Endothelial cell of umbilical vein (primary cell): Measurements from ENCODE around the gene ST8SIA6. TPM values are rescaled to one million over a fixed set of nuclear protein-coding genes. Genes with fewer than 3 reads are reported as not detected.

Experiments
- BruUV-seq: library from RNA; stranded (reverse); fragments of 400-500 nt; replicated peaks from 2 replicates; lab custom pipeline; 2021; lab: Mats Ljungman, UMichigan
- CTCF ChIA-PET: fragments of 300-600, 350-600 bp; sonication (Branson Sonifier 250); formaldehyde crosslinking; loops from one replicate; lab custom pipeline; 2021; ENCODE audit warnings: antibody characterized with exemption, inconsistent platforms; lab: Charles Lee
- POLR2A ChIA-PET: fragments of 300-600, 350-600 bp; sonication (Branson Sonifier 250); formaldehyde crosslinking; loops from one replicate; lab custom pipeline; 2021; ENCODE audit warnings: antibody characterized with exemption, inconsistent platforms; lab: Charles Lee
- DNase-seq: peaks from one replicate; pipeline ENCODE4 v3.0.0-alpha.2; 2011; ENCODE audit warnings: low read depth, low spot score
- FAIRE-seq: peaks from 2 replicates; lab custom pipeline; 2011; peaks lifted over from hg19 to GRCh38; lab: Jason Lieb, UNC
- H2AFZ ChIP-seq: 2 replicates; pipeline ENCODE4 v1.6.0; 2012; ENCODE audit warnings: low read depth, low read length, control low read depth, inconsistent platforms
- H3K27ac ChIP-seq: 2 replicates; pipeline ENCODE4 v1.5.1; 2011; ENCODE audit warnings: low read depth, mild to moderate bottlenecking, control low read depth, low read length, moderate library complexity; ENCODE audit not compliant: insufficient read depth
- H3K27me3 ChIP-seq, 2 experiments: 2 replicates each; pipeline versions ENCODE4 v1.6.0 to v1.6.1; 2011; ENCODE audit warnings: low read length in 2 of 2, mixed read lengths in 1 of 2; ENCODE audit not compliant: control insufficient read depth in 2 of 2, insufficient read depth in 2 of 2
- H3K36me3 ChIP-seq, 2 experiments: 2 replicates in 1 of 2; 3 replicates in 1 of 2; pipeline ENCODE4 v1.5.1; 2011; ENCODE audit warnings: low read length in 2 of 2, mild to moderate bottlenecking in 1 of 2, moderate library complexity in 1 of 2; ENCODE audit not compliant: control insufficient read depth in 2 of 2, insufficient read depth in 2 of 2; ENCODE audit errors: extremely low read depth in 1 of 2
- H3K4me1 ChIP-seq: 3 replicates; pipeline ENCODE4 v1.5.1; 2011; ENCODE audit warnings: mild to moderate bottlenecking, low read length; ENCODE audit not compliant: control insufficient read depth, insufficient read depth; ENCODE audit errors: extremely low read depth
- H3K4me2 ChIP-seq: 2 replicates; pipeline ENCODE4 v1.6.1; 2011; ENCODE audit warnings: low read length, control low read depth, mixed read lengths; ENCODE audit not compliant: insufficient read depth
- H3K4me3 ChIP-seq, 3 experiments: fragments of 200-600 bp in 1 of 3; sonication (generic), shearing (Covaris generic) in 1 of 3; replicated peaks in 1 of 3; 2 replicates each; pipeline ENCODE4 v1.5.1; 2011 to 2016; ENCODE audit warnings: control low read depth in 3 of 3, low read length in 3 of 3, mild to moderate bottlenecking in 2 of 3, inconsistent platforms in 1 of 3, low read depth in 1 of 3, moderate library complexity in 1 of 3; ENCODE audit not compliant: insufficient read depth in 1 of 3
- H3K79me2 ChIP-seq: 2 replicates; pipeline ENCODE4 v1.6.0; 2012; ENCODE audit warnings: low read length, inconsistent platforms; ENCODE audit not compliant: control insufficient read depth, insufficient read depth
- H3K9ac ChIP-seq: replicated peaks from 2 replicates; pipeline ENCODE3; 2011; ENCODE audit warnings: low read length, control low read depth; ENCODE audit not compliant: insufficient read depth; ENCODE audit errors: extremely low read depth
- H3K9me1 ChIP-seq: replicated peaks from 3 replicates; pipeline ENCODE4 v1.6.0; 2011; ENCODE audit warnings: mild to moderate bottlenecking, low read length; ENCODE audit not compliant: control insufficient read depth, insufficient read depth; ENCODE audit errors: extremely low read depth
- H3K9me3 ChIP-seq: replicated peaks from 2 replicates; pipeline ENCODE4 v1.5.1; 2012; ENCODE audit warnings: low read length, inconsistent platforms; ENCODE audit not compliant: control insufficient read depth, insufficient read depth
- H4K20me1 ChIP-seq: replicated peaks from 2 replicates; pipeline ENCODE3; 2011; ENCODE audit warnings: mild to moderate bottlenecking, low read length; ENCODE audit not compliant: control insufficient read depth, insufficient read depth; ENCODE audit errors: extremely low read depth
- EZH2 ChIP-seq: IDR thresholded peaks from 2 replicates; pipeline ENCODE4 v1.6.1; 2012; ENCODE audit warnings: borderline replicate concordance, low read depth, mild to moderate bottlenecking, moderate library complexity, low read length, inconsistent platforms; ENCODE audit not compliant: severe bottlenecking
- FOS ChIP-seq: IDR thresholded peaks from 2 replicates; pipeline ENCODE4 v1.6.1; 2011; ENCODE audit warnings: mild to moderate bottlenecking, low read length, moderate library complexity, borderline replicate concordance; ENCODE audit not compliant: insufficient read depth
- GATA2 ChIP-seq: IDR thresholded peaks from 2 replicates; pipeline ENCODE4 v1.7.0; 2011; ENCODE audit warnings: low read depth, mild to moderate bottlenecking, moderate library complexity, mixed read lengths, low read length; ENCODE audit not compliant: insufficient read length, insufficient read depth
- JUN ChIP-seq: IDR thresholded peaks from 2 replicates; pipeline ENCODE4 v1.6.1; 2011; ENCODE audit warnings: borderline replicate concordance, low read depth; ENCODE audit not compliant: insufficient read length, insufficient read depth
- MYC ChIP-seq: IDR thresholded peaks from one replicate; pipeline ENCODE4 v1.6.1; 2011; ENCODE audit warnings: mild to moderate bottlenecking, low read depth, low read length
- POLR2A ChIP-seq: IDR thresholded peaks from 2 replicates; pipeline ENCODE4 v1.6.1; 2012; ENCODE audit warnings: low read depth, mild to moderate bottlenecking, control low read depth, low read length
- POLR2AphosphoS5 ChIP-seq: IDR thresholded peaks from 2 replicates; pipeline ENCODE4 v1.6.1; 2012; ENCODE audit warnings: low read depth, mild to moderate bottlenecking, control low read depth, low read length, moderate library complexity; ENCODE audit not compliant: insufficient read depth
- dilution Hi-C: fragments of 300-500 bp; cut with MboI; formaldehyde crosslinking; loops from one replicate; pipeline ENCODE4 v1.15.0; 2019; ENCODE audit warnings: low sequenced_read_pairs; ENCODE audit not compliant: extremely low pct_ligation_motif_present
- intact Hi-C: fragments of 100-400 bp; cut with micrococcal nuclease; formaldehyde crosslinking; loops from one replicate; pipeline ENCODE4 v1.10.0; 2022
- polyA plus RNA-seq, 4 experiments: library from polyadenylated mRNA; depleted of rRNA in 3 of 4; stranded (reverse) in 3 of 4; unstranded in 1 of 4; fragments of >200 nt; gene quantifications; 2 replicates each; pipeline versions ENCODE4 v1.2.1 to v1.2.3, GENCODE V29; 2011 to 2012; ENCODE audit warnings: missing spikeins in 1 of 4
- total RNA-seq: library from RNA; stranded (reverse); gene quantifications from 2 replicates; pipeline ENCODE4 v1.2.3, GENCODE V29; 2021
- TF ChIP-seq, protein P1 (sequence below), 2 donors: IDR thresholded peaks; 1 replicate in 1 of 2; 2 replicates in 1 of 2; pipeline ENCODE4 v1.5.1; 2011; ENCODE audit warnings: low read length in 2 of 2, mild to moderate bottlenecking in 2 of 2, moderate library complexity in 2 of 2, control low read depth in 1 of 2, inconsistent platforms in 1 of 2, low read depth in 1 of 2; ENCODE audit not compliant: insufficient read depth in 1 of 2; ENCODE audit errors: extremely low read depth in 1 of 2
- TF ChIP-seq, protein P2 (sequence below): IDR thresholded peaks from 2 replicates; pipeline ENCODE4 v1.6.1; 2011; ENCODE audit not compliant: insufficient read depth, insufficient read length

ST8SIA6 gene
- total and polyA plus RNA-seq, 2 donors (not counting 3 experiments of a cell fraction or from before 2014, with no cell fraction given) = 0.40 to 0.51 TPM

DNA sequence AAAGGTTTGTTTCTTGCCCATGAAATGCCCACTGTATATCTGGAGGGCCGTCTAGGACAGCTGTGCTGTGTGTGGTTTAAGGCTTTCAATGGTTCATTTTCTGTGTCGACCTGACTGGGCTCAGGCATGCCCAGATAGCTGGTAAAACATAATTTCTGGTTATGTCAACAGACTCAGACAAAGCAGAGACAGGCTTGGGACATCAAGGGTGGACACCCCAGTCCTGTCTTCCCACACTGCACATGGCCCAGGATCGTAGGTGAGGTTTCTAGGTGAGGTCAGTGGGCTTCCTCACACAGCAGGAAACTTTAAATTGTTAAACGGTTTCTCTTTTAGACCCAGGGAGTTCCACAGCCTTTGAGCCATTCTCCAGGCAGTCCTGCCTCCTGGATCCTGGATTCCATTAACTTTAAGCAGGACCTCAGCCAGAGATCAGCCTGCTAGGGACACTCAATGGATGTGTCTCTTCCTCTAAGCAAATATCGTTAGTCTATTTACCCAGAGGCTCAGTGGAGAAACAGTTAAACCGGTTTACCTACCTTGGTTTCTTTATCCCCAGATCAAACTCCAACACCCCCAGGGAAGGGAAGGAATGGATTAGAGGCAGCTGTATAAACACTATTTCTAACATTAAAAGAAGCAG lies 66.4 kb downstream of the ST8SIA6 start:
- FAIRE-seq = no peak

More for the DNA sequence above, 66.4 kb downstream of the ST8SIA6 start:
- ChIA-PET POLR2A (no interaction called here), CTCF (interaction anchor here (1.1 to 4.0 kb wide), 3 partner anchors 12 to 21 kb away, joined by 3 to 18 read pairs (median 11); no protein-coding TSS in a partner anchor)
- H3K4me2 ChIP-seq = no peak overlapping the region
- BruUV-seq = no TSS peak
- no peak overlapping the region for H3K4me3 ChIP-seq
- no peaks in the 10 kb centered on the region for H3K9me1 ChIP-seq
- H4K20me1 ChIP-seq = no peaks in the 10 kb centered on the region
- DNase-seq = no peak
- no peaks in the 10 kb centered on the region for H3K79me2 ChIP-seq
- dilution Hi-C loops = no loop called here
- no peak overlapping the region for H3K27ac ChIP-seq
- no peaks in the 10 kb centered on the region for H3K27me3 ChIP-seq
- H3K4me1 ChIP-seq = no peaks in the 10 kb centered on the region
- no peaks in the 10 kb centered on the region for H3K9me3 ChIP-seq
- H2AFZ ChIP-seq = no peak overlapping the region
- H3K9ac ChIP-seq = no peak overlapping the region
- TF ChIP-seq JUN (no peak), GATA2 (no peak), FOS (no peak), POLR2AphosphoS5 (no peak), MYC (no peak), EZH2 (no peak), POLR2A (no peak)
- TF ChIP-seq, protein P1, sequence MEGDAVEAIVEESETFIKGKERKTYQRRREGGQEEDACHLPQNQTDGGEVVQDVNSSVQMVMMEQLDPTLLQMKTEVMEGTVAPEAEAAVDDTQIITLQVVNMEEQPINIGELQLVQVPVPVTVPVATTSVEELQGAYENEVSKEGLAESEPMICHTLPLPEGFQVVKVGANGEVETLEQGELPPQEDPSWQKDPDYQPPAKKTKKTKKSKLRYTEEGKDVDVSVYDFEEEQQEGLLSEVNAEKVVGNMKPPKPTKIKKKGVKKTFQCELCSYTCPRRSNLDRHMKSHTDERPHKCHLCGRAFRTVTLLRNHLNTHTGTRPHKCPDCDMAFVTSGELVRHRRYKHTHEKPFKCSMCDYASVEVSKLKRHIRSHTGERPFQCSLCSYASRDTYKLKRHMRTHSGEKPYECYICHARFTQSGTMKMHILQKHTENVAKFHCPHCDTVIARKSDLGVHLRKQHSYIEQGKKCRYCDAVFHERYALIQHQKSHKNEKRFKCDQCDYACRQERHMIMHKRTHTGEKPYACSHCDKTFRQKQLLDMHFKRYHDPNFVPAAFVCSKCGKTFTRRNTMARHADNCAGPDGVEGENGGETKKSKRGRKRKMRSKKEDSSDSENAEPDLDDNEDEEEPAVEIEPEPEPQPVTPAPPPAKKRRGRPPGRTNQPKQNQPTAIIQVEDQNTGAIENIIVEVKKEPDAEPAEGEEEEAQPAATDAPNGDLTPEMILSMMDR (IDR thresholded peaks at IDR 0.05; ENCODE audit: extremely low read depth in 1 of 2, insufficient read depth in 1 of 2, low read depth in 1 of 2, low read length in 2 of 2) = no peak
- TF ChIP-seq, protein P2, sequence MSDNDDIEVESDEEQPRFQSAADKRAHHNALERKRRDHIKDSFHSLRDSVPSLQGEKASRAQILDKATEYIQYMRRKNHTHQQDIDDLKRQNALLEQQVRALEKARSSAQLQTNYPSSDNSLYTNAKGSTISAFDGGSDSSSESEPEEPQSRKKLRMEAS = no peak
- no peaks in the 10 kb centered on the region for H3K36me3 ChIP-seq
- intact Hi-C loops = no loop called here
